COLO829 (cell line): ENCODE measurements around the gene FGD2.
A peak's percentile ranks its signal among the peaks of the same experiment; 100 is the strongest.
"Not testable (repeated sequence)": the region's sequence is repeated elsewhere in the genome, so short reads cannot be mapped to it uniquely, and the experiment has no call there.

Experiments
- DNase-seq: peaks from one replicate; pipeline ENCODE4 v3.0.0; 2012; ENCODE audit warnings: low spot score

The FGD2 gene

DNA sequence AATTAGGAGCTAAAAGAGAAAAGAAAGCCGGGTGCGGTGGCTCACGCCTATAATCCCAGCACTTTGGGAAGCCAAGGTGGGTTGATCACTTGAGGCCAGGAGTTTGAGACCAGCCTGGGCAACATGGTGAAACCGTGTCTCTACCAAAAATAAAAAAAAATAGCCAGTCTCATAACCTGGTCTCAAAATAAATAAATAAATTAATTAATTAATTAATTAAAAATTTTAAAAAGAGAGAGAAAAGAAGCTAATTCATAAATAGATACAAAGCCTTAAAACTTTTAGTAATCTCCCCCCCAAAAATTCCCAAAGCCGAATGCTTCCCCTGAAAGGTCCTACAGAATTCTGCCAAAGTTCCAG is 53.5 kb downstream of the FGD2 start:
- not testable (repeated sequence) for DNase-seq

GRCh38 chr6:37059344-37060194 is 54.1 kb downstream of the FGD2 start:
- peak; percentile 72 for DNase-seq

- DNase-seq: no peak
These were observed 54.7 kb downstream of the FGD2 start for GRCh38 chr6:37060195-37060559.

GRCh38 chr6:37061157-37061804 is 55.8 kb downstream of the FGD2 start:
- no peak for DNase-seq

GRCh38 chr6:37062424-37062823 is 57.0 kb downstream of the FGD2 start:
- no peak for DNase-seq

DNA sequence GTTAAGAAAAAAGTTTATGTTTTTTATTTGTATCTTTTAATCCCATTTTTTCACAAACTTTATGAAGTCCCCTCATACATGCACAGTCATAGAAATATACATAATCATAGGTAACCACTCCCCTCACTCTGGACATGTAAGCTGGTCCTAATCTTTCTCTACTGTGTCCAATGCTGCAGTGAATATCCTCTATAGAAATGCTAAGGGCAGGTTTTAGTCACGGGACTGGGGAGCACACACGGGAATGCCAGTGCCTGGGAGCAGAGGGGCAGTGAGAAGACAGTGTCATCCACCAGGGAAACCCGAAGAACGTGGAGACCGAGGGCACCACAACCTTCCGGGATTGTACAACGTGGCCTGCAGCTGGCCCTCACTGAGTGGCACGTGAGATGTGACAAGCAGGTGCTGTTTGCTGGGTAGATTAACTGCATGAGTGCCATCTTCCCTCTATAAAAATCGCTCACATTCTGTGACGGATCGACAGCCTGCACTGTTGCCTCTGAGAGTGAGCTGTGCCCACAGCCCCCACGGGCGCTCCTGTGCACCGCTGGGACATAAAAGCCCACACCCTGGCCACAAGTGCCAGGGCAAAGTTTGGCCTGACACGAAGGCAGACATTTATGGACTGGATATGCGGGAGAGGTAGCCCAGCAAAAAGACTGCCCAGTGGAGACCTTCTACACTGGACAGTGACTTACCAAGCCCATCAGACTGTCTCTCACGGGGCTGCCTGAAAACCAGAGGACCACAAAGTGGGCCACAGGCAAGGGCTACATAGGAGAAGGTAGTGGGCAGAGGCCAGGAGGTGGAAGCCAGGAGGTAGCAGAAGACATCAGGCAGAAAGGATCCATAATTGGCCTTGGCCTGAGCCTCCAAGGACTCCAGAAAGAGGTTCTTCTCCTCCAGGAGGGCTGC is 63.2 kb downstream of the FGD2 start:
- no peak for DNase-seq

DNA sequence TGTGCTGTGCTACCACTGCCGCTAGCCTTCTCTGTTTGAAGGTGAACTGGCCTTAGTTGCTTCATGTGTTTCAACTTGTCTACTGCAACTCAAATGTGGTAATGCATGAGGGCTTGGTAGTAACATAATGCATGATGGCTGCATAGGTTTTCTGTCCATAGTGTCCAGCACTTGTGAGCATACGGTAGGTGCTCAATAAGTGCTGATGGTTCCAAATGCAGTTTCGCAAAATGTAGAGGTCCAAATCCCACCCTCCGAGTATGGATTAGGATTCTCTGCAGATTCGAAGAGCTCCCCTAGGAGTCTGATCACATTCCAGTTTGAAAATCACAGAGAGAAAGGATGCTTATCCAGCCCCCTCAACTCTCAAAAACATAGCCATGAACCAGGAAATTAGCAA is 64.2 kb downstream of the FGD2 start:
- no peak for DNase-seq

GRCh38 chr6:37072526-37072925 is 67.1 kb downstream of the FGD2 start:
- DNase-seq: no peak

GRCh38 chr6:37074053-37074827 is 68.8 kb downstream of the FGD2 start:
- DNase-seq: no peak

GRCh38 chr6:37077191-37077904 is 71.9 kb downstream of the FGD2 start:
- no peak for DNase-seq

DNA sequence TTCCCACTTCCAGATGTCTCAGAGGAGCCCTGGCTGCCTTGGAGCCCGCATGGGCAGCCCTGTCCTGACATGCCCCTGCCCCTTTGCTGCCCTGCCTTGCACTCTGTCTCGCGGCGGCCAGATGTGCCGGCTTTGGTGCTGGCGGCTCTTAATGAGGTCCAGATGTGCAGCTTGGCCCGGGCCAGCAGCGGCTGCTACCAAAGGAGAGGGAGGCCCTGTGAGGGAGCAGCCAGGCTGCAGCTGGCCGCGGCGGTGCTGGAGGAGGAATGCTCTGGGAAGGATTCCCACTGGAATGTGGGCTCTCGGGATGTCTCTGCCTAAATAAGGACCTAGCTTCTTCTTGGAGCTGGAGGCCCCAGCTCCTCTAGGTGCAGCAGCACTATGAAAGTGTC is 72.4 kb downstream of the FGD2 start:
- no peak for DNase-seq
